HG03097 (cell line): ENCODE results near the gene RAB1A.

Experiments used
- ATAC-seq: cut with Tn5 transposase; IDR thresholded peaks from one replicate; pipeline ENCODE4 v1.9.1; 2021; ENCODE audit not compliant: unreplicated experiment, low FRiP score

Gene RAB1A

DNA sequence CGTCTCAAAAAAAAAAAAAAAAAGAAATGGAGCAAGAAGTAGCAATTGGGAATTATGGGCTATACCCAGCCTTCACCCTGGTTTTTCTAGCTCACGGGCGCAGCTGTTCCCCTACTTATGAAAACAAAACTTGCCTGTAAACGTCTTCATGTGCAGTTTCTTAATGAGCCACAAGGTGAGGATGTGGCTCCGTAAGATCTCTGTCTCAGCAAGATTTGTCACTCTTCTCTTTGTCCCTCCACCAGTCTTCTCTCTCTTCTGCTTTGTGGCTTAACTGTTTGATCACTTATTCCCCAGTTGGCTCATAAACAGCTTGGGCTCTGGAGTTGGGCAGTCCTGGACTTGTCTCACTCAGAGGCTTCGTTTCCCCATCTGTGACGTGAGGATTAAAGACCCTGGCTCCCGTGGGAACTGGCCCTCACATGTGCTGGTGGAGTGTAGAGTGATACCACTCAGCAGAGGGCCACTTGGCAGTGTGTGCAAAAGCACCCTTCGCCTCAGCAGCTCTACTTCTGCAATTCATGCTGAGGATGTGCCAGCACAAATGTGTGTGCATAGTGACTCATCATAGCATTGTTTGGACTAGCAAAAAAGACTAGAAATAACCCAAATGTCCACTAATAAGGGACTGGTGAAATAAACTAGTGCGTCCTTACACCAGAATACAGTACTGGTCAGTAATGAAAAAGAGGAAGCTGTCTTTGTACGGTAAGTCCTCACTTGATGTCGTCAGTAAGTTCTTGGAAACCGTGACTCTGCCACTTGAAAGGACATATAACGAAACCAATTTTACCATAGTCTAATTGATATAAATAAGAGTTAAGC lies 65.0 kb downstream of the RAB1A start:
- peak; percentile 74 for ATAC-seq

DNA sequence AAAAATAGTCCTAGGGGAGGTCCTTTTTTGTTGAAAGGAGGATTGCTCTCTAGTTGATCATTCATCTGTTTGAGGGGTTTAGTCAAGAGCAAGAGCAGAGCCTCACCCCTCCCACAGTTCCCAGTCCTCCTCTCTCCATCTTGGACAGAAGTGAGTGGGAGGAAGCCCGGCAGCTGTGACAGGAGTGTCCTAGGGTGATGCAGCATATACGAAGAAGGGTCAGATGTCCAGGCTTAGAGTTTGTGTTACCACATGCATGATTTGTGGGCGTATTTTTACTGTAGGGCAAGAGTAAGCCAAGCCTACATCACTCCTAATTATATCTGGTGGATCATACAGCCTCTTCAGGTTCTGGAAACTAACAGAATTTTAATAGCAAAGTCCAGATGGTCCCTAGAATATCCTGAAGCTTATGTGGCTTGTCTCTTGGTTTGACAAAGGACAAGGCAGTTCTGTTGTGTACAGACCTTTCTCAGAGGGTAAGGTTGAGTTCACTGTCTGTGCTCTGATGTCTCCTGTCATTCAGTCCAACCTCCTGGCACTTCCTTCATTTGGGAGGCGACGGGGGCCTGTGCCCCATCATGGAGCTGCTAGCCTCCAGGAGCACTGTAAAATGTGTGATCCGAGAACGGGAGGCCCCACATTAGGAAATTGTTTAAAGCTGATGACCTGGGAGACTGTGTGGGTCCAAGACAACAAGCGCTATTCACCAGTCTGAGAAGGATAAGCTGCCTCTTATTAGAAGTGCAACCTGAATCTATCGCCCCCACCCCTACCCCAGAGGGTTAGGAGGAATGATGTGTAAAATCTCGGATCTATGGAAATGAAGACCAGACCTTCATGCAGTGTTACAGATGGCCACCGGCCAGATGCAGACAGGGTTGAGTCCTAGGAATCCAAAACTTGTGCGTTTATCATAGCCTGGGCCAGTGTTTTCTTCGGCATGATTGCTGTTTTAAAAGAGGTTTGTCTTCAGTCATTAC lies 66.8 kb downstream of the RAB1A start:
- no peak for ATAC-seq

- no peak for ATAC-seq
These were observed 68.0 kb downstream of the RAB1A start for GRCh38 chr2:65061910-65062339.

DNA sequence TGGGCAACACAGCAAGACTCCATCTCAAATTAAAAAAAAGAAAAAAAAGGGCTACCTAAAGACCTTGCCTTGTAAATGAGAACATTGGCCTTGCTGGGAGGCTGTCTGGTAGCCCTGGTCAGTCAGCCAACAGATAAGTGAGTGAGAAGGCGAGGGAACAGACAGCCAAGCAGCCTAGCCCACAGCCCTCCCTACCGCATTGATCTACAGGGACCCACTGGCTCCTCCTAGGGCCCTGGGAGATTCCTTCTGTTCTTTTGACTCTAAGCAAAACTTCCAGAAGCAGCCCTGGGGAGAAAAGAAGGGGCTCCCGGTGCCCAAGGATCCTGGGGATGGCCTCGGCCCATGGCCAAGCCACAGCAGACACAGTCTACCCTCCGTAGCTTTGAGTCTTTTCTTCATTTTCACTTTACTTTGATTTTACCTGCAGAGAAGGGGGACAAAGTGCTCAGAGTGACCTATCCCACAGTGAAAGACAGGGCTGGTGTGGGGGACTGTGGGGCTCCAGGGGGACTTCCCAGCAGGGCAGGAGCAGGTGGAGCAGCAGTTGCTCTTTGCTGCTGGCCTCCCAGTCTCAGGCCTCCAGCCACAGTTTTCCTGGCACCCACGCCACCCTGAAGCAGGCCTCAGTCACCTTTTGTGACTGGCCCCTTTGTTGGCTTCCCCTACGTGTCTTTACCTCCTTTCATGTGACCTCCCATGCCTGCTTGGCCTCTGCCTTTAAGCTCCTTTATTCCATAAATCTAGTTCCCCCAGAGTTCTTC lies 68.6 kb downstream of the RAB1A start:
- no peak for ATAC-seq

GRCh38 chr2:65059071-65059470 lies 70.8 kb downstream of the RAB1A start:
- ATAC-seq: no peak

DNA sequence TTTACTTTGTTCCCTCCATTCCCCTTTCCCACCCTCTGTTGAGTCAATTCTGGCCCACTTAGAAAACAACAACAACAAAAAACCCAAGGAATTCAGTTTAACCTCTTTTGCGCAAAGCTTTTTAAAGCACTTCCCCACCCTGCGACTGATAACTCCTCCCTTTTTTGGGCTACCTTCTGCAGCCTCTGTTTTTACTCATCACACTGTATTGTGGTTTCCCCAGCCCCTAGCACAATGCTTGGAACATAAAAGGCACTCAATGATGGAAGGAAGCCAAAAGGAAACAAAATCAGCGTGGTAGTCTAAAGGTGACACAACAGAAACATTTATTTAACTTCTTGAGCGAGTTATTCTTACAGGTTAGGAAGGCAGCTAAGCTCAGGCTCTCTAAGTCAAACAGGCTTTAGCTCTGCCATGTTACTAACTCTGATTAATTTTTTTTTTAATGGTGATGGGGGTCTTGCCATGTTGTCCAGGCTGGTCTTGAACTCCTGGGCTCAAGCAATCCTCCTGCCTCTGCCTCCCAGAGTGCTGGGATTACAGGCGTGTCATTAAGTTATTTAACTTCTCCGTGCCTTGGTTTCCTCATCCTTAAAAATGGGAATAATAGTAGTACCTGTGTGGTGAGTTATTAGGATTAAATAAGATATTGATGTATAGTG lies 72.4 kb downstream of the RAB1A start:
- peak; percentile 22 for ATAC-seq

- ATAC-seq: no peak
These were observed 72.9 kb downstream of the RAB1A start for GRCh38 chr2:65057054-65057375.

DNA sequence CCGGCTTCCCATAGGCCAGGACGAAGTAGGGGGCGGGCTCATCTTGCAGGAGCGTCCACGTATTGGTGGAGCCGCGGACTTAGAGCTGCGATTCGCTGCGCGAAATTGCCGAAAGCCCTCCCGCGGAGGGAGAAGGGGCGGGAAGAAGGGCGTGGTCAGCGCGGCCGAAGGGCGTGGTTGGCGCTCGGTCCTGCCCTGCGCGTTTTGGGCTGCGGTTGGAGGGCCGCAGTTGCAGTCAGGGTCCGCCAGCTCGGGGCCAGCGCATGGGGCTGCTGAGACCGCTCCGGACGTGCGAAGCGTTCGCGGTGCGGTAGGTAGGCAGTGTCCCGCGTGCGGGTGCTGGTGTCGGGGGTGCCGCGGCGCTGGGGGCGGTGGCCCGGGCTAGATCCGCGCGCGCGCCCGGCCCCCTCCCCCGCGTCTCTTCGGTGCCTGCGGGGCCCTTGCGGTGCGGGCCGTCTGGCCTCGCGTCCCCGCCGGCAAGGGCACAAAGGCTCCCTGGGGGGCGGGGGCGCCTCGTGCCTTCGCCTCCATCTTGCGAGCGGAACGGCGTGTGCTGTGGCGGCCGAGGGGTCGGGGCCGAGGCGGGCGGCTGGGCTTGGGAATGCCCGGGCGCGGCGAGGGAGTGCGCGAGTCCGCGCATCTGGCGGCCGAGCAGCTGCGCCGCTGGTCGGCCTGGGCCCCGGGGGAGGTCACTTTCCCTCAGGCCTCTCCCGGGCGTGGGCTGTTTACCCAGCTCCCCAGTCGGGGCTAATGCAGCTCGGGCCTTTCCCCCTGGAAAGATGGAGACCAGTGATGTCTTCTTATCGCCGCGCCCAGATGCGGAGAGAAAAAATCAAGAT lies 73.5 kb downstream of the RAB1A start, which contains the start of gene CEP68:
CEP68 (plus strand) TSS at position 202 of the 839 bp plus-strand sequence. CDS start 13,029 bp downstream, outside the sequence.
- peak; percentile 85 for ATAC-seq

GRCh38 chr2:65055422-65056214 lies 74.3 kb downstream of the RAB1A start:
- peak; percentile 13 for ATAC-seq

GRCh38 chr2:65054749-65055421 lies 75.0 kb downstream of the RAB1A start:
- ATAC-seq: no peak

GRCh38 chr2:65053199-65053598 lies 76.7 kb downstream of the RAB1A start:
- peak; percentile 43 for ATAC-seq

- ATAC-seq: no peak
These were observed 79.0 kb downstream of the RAB1A start for GRCh38 chr2:65050931-65051330.

DNA sequence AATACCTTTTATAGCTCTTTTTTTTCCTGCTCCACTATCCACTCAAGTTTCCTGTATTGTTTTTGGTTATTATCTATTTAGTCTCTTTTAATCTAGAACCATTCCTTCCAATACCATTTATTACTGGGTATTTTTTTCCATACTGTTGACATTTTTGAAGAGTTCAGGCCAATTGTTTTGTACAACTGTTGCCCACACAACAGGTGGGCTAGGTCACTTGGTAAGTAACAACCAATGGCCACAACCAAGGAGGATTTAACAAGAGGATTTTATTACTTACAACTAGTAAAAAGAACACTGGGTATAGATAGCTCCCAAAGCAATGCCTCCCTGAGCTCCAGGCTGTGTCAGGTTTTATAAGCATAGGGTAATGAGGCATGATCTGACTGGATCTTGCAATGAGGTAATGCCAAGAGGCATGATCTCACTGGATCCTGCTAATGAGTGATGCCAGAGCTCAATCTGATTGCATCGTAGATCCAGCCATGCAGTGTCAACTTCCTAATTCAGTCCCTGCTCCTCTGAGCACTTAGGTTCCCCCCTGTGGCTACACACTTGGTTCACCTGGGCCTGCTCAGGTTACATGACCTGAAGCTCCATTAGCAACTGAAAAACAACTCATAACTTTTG lies 80.8 kb downstream of the RAB1A start:
- no peak for ATAC-seq

- no peak for ATAC-seq
These were observed 83.1 kb downstream of the RAB1A start for GRCh38 chr2:65046633-65047407.

GRCh38 chr2:65045651-65046050 lies 84.3 kb downstream of the RAB1A start:
- ATAC-seq: no peak

- ATAC-seq: no peak
These were observed 85.7 kb downstream of the RAB1A start for GRCh38 chr2:65044097-65044735.
